ENCODE results near the gene NMD3.

GRCh38 chr3:161175506-161175905 lies 45.6 kb upstream of the NMD3 start:
- TF ChIP-seq CTCF (IDR thresholded peaks at IDR 0.05) (no peak), POLR2A (IDR thresholded peaks at IDR 0.05) (no peak)

Data from adrenal gland (tissue), 5 donors.